ENCODE measurements around the gene KHDC1L. TPM values are rescaled to one million over a fixed set of nuclear protein-coding genes. Genes with fewer than 3 reads are reported as not detected.

The KHDC1L gene
- total and polyA plus RNA-seq, 2 experiments from 2014 or later = not detected

DNA sequence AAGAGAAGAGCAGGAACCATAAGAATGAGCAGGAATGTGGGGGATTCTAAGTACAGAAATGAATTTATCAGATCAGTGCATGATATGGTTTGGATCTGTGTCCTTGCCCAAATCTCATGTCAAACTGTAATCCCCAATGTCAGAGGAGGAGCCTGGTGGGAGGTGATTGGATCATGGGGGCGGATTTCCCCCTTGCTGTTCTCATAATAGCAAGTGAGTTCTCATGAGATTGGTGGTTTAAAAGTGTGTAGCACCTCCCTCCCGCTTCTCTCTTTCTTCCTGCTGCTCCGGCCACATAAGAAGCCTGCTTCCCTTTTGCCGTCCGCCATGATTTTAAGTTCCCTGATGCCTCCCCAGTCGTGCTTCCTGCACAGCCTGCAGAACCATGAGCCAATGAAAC, 49.2 kb downstream of the KHDC1L start:
- WGBS, 2 experiments (ENCODE audit: low coverage in 1 of 2, low lambda C conversion rate in 2 of 2, missing lambda C conversion rate in 2 of 2) = 77 to 80% methylated on average over 6 of the region's 6 CpGs
- in situ Hi-C loops (cut with MboI) = no loop called here
- H3K4me2 ChIP-seq (ENCODE audit: unreplicated experiment) = no peak overlapping the region
- no peaks in the 10 kb centered on the region for H4K20me1 ChIP-seq (ENCODE audit: insufficient read depth)
- peaks cover 6% of the 10 kb centered on the region; the same call in 1 of the 2 replicates for H3K36me3 ChIP-seq (ENCODE audit: low read depth)
- no peak overlapping the region for H2AFZ ChIP-seq
- no peak overlapping the region for H3K9ac ChIP-seq
- H3K4me1 ChIP-seq (ENCODE audit: insufficient read depth) = peaks cover 12% of the 10 kb centered on the region
- no peaks in the 10 kb centered on the region for H3K9me2 ChIP-seq (ENCODE audit: insufficient read depth)
- peaks cover 15% of the 10 kb centered on the region for H3F3A ChIP-seq (ENCODE audit: insufficient read depth)
- H3K27me3 ChIP-seq (replicated peaks; ENCODE audit: insufficient read depth) = no peaks in the 10 kb centered on the region
- TF ChIP-seq EZH2phosphoT487 (IDR thresholded peaks at IDR 0.05; ENCODE audit: insufficient read depth, low read depth) = no peak
- TF ChIP-seq EZH2 (IDR thresholded peaks at IDR 0.05; ENCODE audit: insufficient read depth, poor library complexity, severe bottlenecking) = no peak
- no peak overlapping the region for H3K4me3 ChIP-seq
- no peak overlapping the region for H3K27ac ChIP-seq
- H3K79me2 ChIP-seq (ENCODE audit: insufficient read depth) = no peaks in the 10 kb centered on the region
- DNase-seq = no peak
- H3K9me3 ChIP-seq (ENCODE audit: low read depth) = no peaks in the 10 kb centered on the region

DNA sequence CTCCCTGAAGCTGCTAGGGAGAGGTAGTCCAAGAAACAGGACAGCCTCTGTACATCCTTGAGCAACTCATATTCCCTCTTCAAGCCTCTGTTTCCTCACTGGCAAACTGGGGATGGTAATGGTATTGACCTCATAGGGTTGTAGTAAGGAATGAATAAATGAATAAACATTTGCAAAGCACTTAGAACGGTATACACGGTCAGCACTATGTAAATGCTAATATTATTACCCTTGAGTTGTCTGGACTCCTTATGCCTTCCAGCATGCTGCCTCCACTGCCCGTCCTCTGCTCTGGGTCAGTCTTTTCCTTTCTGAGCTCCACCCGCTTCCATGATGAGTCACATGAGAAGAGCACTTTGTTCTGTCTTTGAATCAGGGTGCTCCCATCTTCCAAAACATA, 50.6 kb downstream of the KHDC1L start:
- Histone ChIP-seq H3K27ac (no peak overlapping the region), H2AFZ (no peak overlapping the region), H3K4me3 (no peak overlapping the region), H3K79me2 (ENCODE audit: insufficient read depth) (no peaks in the 10 kb centered on the region), H3F3A (ENCODE audit: insufficient read depth) (peaks cover 1% of the 10 kb centered on the region), H3K36me3 (ENCODE audit: low read depth) (peaks cover 6% of the 10 kb centered on the region; the same call in 1 of the 2 replicates), H3K9ac (no peak overlapping the region), H3K27me3 (replicated peaks; ENCODE audit: insufficient read depth) (no peaks in the 10 kb centered on the region), H3K9me3 (ENCODE audit: low read depth) (no peaks in the 10 kb centered on the region), H3K9me2 (ENCODE audit: insufficient read depth) (no peaks in the 10 kb centered on the region), H3K4me1 (ENCODE audit: insufficient read depth) (peaks cover 2% of the 10 kb centered on the region), H3K4me2 (ENCODE audit: unreplicated experiment) (no peak overlapping the region), H4K20me1 (ENCODE audit: insufficient read depth) (no peaks in the 10 kb centered on the region)
- TF ChIP-seq EZH2 (IDR thresholded peaks at IDR 0.05; ENCODE audit: insufficient read depth, poor library complexity, severe bottlenecking) (no peak), EZH2phosphoT487 (IDR thresholded peaks at IDR 0.05; ENCODE audit: insufficient read depth, low read depth) (no peak)
- peak; percentile 5 for DNase-seq
- in situ Hi-C loops (cut with MboI) = no loop called here
- 78 to 81% methylated on average over 4 of the region's 4 CpGs for WGBS, 2 experiments (ENCODE audit: low coverage in 1 of 2, low lambda C conversion rate in 2 of 2, missing lambda C conversion rate in 2 of 2)

Other genes starting within 250 kb of the KHDC1L start
- 0.13 and 1.1 TPM in 2 replicates for gene KHDC1, start 37.7 kb upstream of the KHDC1L start, total RNA-seq (2014; rRNA removed; shearing (Covaris generic))
- 2.9 and 3.8 TPM in 2 replicates for gene KHDC1, start 37.7 kb upstream of the KHDC1L start, polyA plus RNA-seq (2016; fragmentation: Nextera tagmentation; extraction: Ambion mirVana)
- not detected in 2 replicates for gene DPPA5, start 128.8 kb upstream of the KHDC1L start, total RNA-seq (2014; rRNA removed; shearing (Covaris generic))
- not detected in 2 replicates for gene DPPA5, start 128.8 kb upstream of the KHDC1L start, polyA plus RNA-seq (2016; fragmentation: Nextera tagmentation; extraction: Ambion mirVana)
- not detected in 2 replicates for gene KHDC3L, start 137.2 kb upstream of the KHDC1L start, total RNA-seq (2014; rRNA removed; shearing (Covaris generic))
- not detected in 2 replicates for gene KHDC3L, start 137.2 kb upstream of the KHDC1L start, polyA plus RNA-seq (2016; fragmentation: Nextera tagmentation; extraction: Ambion mirVana)
- not detected in 2 replicates for gene OOEP, start 144.4 kb upstream of the KHDC1L start, total RNA-seq (2014; rRNA removed; shearing (Covaris generic))
- gene OOEP, start 144.4 kb upstream of the KHDC1L start, polyA plus RNA-seq (2016; fragmentation: Nextera tagmentation; extraction: Ambion mirVana) = not detected in 2 replicates
- 0.11 and 0.13 TPM in 2 replicates for gene DDX43, start 169.3 kb upstream of the KHDC1L start, total RNA-seq (2014; rRNA removed; shearing (Covaris generic))
- gene DDX43, start 169.3 kb upstream of the KHDC1L start, polyA plus RNA-seq (2016; fragmentation: Nextera tagmentation; extraction: Ambion mirVana) = 0.38 and 0.51 TPM in 2 replicates
- gene CGAS, start 226.8 kb upstream of the KHDC1L start, total RNA-seq (2014; rRNA removed; shearing (Covaris generic)) = 4.8 and 6.3 TPM in 2 replicates
- gene CGAS, start 226.8 kb upstream of the KHDC1L start, polyA plus RNA-seq (2016; fragmentation: Nextera tagmentation; extraction: Ambion mirVana) = 3.7 TPM in 2 replicates
- 22.9 and 28.9 TPM in 2 replicates for gene MTO1, start 236.2 kb upstream of the KHDC1L start, total RNA-seq (2014; rRNA removed; shearing (Covaris generic))
- gene MTO1, start 236.2 kb upstream of the KHDC1L start, polyA plus RNA-seq (2016; fragmentation: Nextera tagmentation; extraction: Ambion mirVana) = 21.8 and 23.0 TPM in 2 replicates

All from GM23248 (cell line).